Colonic mucosa (tissue), 4 donors: ENCODE results near the gene ALG6. TPM values are rescaled to one million over a fixed set of nuclear protein-coding genes. Genes with fewer than 3 reads are reported as not detected.

ENCODE experiments used
- DNase-seq: peaks from one replicate; pipeline ENCODE4 v3.0.0-alpha.2; 2020
- H3K27ac ChIP-seq: fragments of 200-600 bp; one replicate; pipeline ENCODE4 v1.8.0; 2021
- H3K27me3 ChIP-seq: fragments of 200-600 bp; one replicate; pipeline ENCODE4 v1.8.0; 2021
- H3K36me3 ChIP-seq: fragments of 200-600 bp; one replicate; pipeline ENCODE4 v1.8.0; 2021
- H3K4me1 ChIP-seq: fragments of 200-600 bp; one replicate; pipeline ENCODE4 v1.8.0; 2021; ENCODE audit warnings: mild to moderate bottlenecking
- H3K4me3 ChIP-seq: fragments of 200-600 bp; one replicate; pipeline ENCODE4 v1.8.0; 2021
- H3K9ac ChIP-seq, 2 donors: one replicate each; pipeline ENCODE4 v1.7.0; 2013; ENCODE audit warnings: control low read depth in 2 of 2, low read depth in 2 of 2, low read length in 2 of 2
- H3K9me3 ChIP-seq: fragments of 200-600 bp; one replicate; pipeline ENCODE4 v1.8.0; 2021
- CTCF ChIP-seq: fragments of 200-600 bp; IDR thresholded peaks from one replicate; pipeline ENCODE4 v1.8.0; 2022; ENCODE audit warnings: antibody characterized with exemption, mild to moderate bottlenecking
- intact Hi-C: fragments of 100-400 bp; cut with DNase I; formaldehyde crosslinking; loops from one replicate; pipeline ENCODE4 v1.14.1; 2022
- microRNA-seq: library from miRNA; unstranded; fragments of <30 nt; microRNA quantifications from one replicate; pipeline ENCODE4, GENCODE V29; 2019
- total RNA-seq, 2 donors: library from RNA; stranded (reverse); fragmentation: NEBNext Ultra II Directional in 1 of 2; extraction: Animal tissue kit (Norgen Biotek cat#: 25700) in 1 of 2; gene quantifications; one replicate each; pipeline ENCODE4 v1.2.1, GENCODE V29; 2021
- donor health status: healthy.
- donor health status: DM: no; HTN: no; CAD: no.
- donor health status: DM: no; HTN: no; CAD: no.

Gene ALG6
- total RNA-seq, 2 donors from 2014 or later = 12.4 to 19.8 TPM

- no peaks in the 10 kb centered on the region for H3K36me3 ChIP-seq
- intact Hi-C loops = no loop called here
- H3K9me3 ChIP-seq = no peaks in the 10 kb centered on the region
- H3K27me3 ChIP-seq = no peaks in the 10 kb centered on the region
- H3K4me1 ChIP-seq = no peaks in the 10 kb centered on the region
- H3K4me3 ChIP-seq = no peak overlapping the region
- DNase-seq = no peak
- no peak overlapping the region for H3K9ac ChIP-seq
- no peak overlapping the region for H3K27ac ChIP-seq
- no peak for TF ChIP-seq CTCF
Observed at GRCh38 chr1:63480057-63480456, 112.6 kb downstream of the ALG6 start.

GRCh38 chr1:63486629-63487028, 119.2 kb downstream of the ALG6 start:
- Histone ChIP-seq H3K27me3 (no peaks in the 10 kb centered on the region), H3K4me1 (no peaks in the 10 kb centered on the region), H3K9ac (no peak overlapping the region), H3K4me3 (no peak overlapping the region), H3K36me3 (no peaks in the 10 kb centered on the region), H3K9me3 (no peaks in the 10 kb centered on the region), H3K27ac (no peak overlapping the region)
- TF ChIP-seq CTCF = no peak
- intact Hi-C loops = no loop called here
- no peak for DNase-seq

DNA sequence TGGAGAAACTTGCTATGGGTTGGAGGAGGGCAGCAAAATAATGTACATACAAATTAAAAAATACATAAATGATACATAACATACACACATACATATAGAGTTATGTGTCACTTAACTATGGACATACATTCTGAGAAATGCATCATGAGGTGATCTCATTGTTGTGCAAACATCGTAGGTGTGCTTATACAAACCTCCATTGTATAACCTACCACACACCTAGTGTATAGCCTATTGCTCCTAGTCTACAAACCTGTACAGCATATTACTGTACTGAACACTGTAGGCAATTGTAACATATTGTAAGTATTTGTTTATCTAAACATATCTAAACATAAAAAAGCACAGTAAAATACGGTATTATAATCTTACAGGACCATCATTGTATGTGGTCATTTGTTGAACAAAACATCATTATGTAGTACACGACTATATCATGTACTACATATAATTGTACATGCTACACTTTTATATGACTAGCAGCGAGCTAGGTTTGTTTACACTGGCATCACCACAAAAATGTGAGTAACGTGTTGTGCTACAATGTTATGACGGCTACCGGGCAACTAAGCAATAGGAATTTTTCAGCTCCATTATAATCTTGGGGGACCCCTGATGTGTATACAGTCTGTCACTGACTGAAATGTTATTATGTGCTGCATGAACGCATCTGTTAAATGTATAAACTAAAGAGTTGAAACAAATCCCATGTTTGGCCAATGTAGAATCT, 120.1 kb downstream of the ALG6 start:
- Histone ChIP-seq H3K4me1 (no peaks in the 10 kb centered on the region), H3K4me3 (no peak overlapping the region), H3K27ac (no peak overlapping the region), H3K36me3 (no peaks in the 10 kb centered on the region), H3K27me3 (no peaks in the 10 kb centered on the region), H3K9ac (no peak overlapping the region), H3K9me3 (no peaks in the 10 kb centered on the region)
- no peak for DNase-seq
- intact Hi-C loops = no loop called here
- TF ChIP-seq CTCF = no peak

Small RNA genes within 50 kb of the gene (microRNA-seq; reads per million reads assigned to microRNA genes)
- gene MIR6068 = not detected

Other genes with a start within 250 kb of the ALG6 start
- 1 to 10 TPM in 1 of 2 donors, under 1 TPM in 1; 0.35 to 1.0 TPM for gene FOXD3, start 45.1 kb upstream of the ALG6 start, total RNA-seq
- 10 to 100 TPM; 14.5 to 19.7 TPM for gene ITGB3BP, start 155.6 kb downstream of the ALG6 start, total RNA-seq
- 1 to 10 TPM; 2.0 to 3.8 TPM for gene EFCAB7, start 155.9 kb downstream of the ALG6 start, total RNA-seq
- 100 to 1,000 TPM; 104 to 146 TPM for gene PGM1, start 225.8 kb downstream of the ALG6 start, total RNA-seq